Lower leg skin (tissue), 3 donors: ENCODE measurements around the gene LYL1.

ENCODE experiments used
- CTCF ChIP-seq, 3 donors: fragments of 450-650 bp; IDR thresholded peaks; one replicate each; pipeline ENCODE4 v1.5.1; 2016; ENCODE audit warnings: antibody characterized with exemption in 3 of 3, mild to moderate bottlenecking in 3 of 3, moderate library complexity in 2 of 3
- POLR2A ChIP-seq, 2 donors: fragments of 450-650 bp; IDR thresholded peaks; one replicate each; pipeline ENCODE4 v1.6.1; 2016 to 2017; ENCODE audit warnings: antibody characterized with exemption in 2 of 2, mild to moderate bottlenecking in 1 of 2, moderate library complexity in 1 of 2

GRCh38 chr19:13058951-13059660 is 43.6 kb downstream of the LYL1 start:
- no peak for TF ChIP-seq CTCF (IDR thresholded peaks at IDR 0.05)
- TF ChIP-seq POLR2A (IDR thresholded peaks at IDR 0.05): no peak
